TTC549 (cell line): ENCODE measurements around the gene SCN5A.

ENCODE experiments used
- FAIRE-seq: peaks from 2 replicates; lab custom pipeline; 2012; peaks lifted over from hg19 to GRCh38; lab: Jason Lieb, UNC

SCN5A gene

DNA sequence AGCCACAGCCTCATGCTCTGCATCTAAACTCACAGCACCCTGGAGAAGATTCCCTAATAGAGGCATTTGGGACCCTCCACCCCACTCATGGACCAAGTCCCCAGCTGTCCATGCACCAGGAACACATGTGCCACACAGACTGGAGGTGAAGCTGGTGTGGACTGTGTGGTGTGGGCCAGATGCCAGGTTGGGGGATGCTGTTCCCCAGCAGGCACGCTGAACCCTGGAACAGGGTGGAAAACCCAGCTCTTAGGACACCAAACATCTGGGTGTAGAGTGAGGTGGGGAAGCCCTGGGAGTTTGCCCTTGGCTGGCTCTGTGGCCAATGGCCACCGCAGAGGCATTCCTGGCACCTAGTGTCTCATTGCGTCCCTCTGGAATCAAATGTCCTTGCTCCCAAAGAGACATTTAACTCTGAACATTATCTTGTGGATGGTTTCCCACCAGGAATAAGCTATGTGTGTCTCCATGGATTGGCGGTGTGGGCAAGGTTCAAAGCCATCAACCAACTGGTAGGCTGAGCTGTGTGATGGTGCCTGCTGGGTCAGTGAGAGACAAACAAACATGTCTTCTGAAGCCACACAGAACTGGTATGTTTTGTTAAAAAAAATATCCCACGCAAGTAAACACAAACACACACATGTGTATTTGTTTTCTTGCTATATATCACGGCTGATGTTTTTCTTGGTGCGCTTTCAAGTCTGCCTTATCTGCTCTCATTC lies 88.3 kb downstream of the SCN5A start:
- FAIRE-seq: no peak

- FAIRE-seq: no peak
These were observed 89.2 kb downstream of the SCN5A start for GRCh38 chr3:38560284-38560683.

GRCh38 chr3:38558864-38559263 lies 90.6 kb downstream of the SCN5A start:
- no peak for FAIRE-seq

DNA sequence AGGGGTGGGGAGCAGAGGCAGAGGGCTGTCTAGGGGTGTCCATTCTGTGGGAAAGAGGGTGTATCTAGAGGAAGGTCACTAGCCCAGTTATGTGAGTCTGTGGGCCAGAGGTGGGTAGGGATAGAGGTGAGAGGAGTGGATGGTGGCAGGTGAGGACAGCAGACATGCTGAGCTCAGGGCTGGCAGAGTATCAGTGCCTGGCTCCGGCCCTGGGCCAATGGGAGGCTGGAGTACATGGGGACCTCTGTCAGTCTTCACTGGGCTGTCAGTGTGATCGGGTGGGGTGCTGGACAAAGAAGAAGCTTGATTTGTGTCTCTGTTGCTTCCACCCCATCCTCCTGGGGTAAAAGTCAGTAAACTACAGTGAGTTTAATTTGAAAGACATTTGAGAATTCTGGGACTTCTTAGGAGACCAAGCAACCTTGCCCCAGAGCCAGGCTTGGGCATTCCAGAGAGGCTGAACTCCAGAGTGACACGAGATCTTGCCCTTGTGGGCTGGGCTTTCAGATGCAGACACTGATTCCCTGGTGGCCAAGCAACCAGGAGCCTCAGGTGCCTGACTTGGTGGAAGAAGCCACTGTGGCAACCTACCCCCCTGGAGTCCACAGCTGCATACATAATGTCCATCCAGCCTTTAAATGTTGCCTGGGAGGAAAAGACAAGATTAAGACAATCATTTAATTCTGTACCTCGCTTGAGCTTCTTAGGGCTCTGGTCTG lies 92.7 kb downstream of the SCN5A start:
- no peak for FAIRE-seq

- FAIRE-seq: no peak
These were observed 93.6 kb downstream of the SCN5A start for GRCh38 chr3:38555926-38556325.

- no peak for FAIRE-seq
These were observed 94.2 kb downstream of the SCN5A start for GRCh38 chr3:38555149-38555840.

DNA sequence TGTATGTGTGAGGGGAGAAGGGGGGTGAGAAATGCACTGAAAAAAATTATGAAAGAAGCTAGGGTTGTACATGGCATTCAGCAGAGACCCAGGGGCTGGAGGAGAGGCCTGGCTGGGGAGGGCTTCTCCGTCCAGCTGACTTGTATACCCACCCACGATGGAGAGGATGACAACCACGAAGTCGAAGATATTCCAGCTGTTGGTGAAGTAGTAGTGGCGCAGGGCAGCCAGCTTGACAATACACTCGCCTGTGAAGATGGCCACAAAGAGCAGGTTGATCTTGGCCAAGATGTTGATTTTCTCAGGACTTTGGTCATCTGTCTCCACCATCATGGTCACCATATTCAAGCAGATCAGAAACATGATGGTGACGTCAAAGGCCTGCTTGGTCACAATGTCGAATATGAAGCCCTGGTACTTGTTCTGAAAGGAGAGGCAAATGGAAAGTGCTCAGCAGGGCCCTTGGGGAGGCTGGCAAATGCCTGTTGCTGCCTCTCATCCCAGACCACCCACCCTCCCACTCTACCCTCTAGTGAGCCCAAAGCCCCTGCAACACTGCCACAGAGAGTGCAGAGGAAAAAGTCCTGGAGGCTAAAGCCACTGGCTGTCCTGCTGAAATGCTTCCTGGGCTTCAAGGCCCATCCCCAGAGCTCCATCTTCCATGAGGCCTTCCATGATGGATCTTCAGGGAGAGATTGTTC lies 95.2 kb downstream of the SCN5A start:
- no peak for FAIRE-seq

GRCh38 chr3:38553071-38553470 lies 96.4 kb downstream of the SCN5A start:
- no peak for FAIRE-seq

DNA sequence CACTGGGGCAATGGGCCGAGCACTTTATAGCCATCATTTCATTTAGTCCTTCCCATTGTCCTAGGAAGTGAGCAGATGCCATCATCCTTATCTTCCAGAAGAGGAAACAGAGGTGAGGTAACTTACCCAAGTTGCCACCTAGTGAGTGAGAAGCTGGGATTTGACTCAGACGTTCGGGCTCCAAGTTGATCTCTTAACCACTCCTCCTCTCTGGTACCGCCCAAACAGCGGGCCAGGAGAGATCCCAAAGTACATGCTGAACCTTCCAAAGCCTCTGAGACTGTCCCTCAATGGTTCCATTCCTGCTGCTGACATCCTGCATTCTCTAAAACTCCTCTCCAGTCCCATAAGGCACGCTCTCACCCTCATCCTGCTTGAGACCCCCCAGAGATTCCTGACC lies 97.1 kb downstream of the SCN5A start:
- no peak for FAIRE-seq

DNA sequence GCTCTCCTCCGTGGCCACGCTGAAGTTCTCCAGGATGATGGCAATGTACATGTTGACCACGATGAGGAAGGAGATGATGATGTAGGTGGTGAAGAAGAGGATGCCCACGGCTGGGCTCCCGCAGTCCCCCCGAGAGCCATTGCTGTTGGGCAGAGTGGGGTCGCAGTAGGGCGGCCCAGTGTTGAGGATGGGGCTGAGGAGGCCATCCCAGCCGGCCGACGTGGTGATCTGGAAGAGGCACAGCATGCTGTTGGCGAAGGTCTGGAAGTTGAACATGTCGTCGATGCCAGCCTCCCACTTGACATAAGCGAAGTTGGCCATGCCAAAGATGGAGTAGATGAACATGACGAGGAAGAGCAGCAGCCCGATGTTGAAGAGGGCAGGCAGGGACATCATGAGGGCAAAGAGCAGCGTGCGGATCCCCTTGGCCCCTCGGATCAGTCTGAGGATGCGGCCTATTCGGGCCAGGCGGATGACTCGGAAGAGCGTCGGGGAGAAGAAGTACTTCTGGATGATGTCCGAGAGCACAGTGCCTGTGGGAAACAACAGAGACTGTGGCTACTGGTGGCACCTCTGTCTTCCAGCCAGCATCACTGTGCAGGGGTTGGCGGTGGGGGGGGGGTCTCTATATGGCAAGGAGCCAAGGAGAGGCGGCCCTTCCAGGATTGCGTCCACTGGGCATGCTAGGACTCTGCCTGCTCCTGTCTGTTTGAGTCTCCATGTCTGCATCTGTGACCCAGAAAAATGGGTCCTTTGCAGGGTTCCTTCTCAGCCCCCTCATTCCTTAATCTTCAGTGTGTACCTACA lies 98.3 kb downstream of the SCN5A start:
- no peak for FAIRE-seq

GRCh38 chr3:38549957-38550840 lies 99.3 kb downstream of the SCN5A start:
- FAIRE-seq: no peak

DNA sequence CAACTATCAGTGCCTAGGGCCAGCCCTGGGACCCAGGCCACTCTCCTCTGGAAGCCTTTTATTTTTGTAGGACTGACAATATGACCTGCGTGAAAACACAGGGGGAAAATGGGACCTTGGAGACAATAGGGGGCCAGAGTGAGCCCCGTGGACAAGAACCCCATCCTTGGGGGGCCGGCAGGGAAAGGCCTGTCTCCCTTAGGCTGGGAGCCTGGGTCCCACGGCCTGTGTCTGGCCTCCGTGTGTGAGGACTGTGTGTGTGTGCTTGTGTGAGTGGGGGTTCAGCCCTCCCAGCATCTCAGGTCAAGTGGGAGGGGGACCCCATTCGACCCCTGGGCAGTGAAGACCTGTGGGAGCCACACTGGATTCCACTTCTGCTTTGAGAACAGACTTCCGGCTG lies 100.0 kb downstream of the SCN5A start:
- FAIRE-seq: no peak

- no peak for FAIRE-seq
These were observed 100.4 kb downstream of the SCN5A start for GRCh38 chr3:38549082-38549481.

- FAIRE-seq: no peak
These were observed 101.1 kb downstream of the SCN5A start for GRCh38 chr3:38548154-38548931.

- FAIRE-seq: no peak
These were observed 103.5 kb downstream of the SCN5A start for GRCh38 chr3:38545983-38546382.

- no peak for FAIRE-seq
These were observed 103.9 kb downstream of the SCN5A start for GRCh38 chr3:38545550-38545949.

- FAIRE-seq: no peak
These were observed 104.6 kb downstream of the SCN5A start for GRCh38 chr3:38544926-38545325.

DNA sequence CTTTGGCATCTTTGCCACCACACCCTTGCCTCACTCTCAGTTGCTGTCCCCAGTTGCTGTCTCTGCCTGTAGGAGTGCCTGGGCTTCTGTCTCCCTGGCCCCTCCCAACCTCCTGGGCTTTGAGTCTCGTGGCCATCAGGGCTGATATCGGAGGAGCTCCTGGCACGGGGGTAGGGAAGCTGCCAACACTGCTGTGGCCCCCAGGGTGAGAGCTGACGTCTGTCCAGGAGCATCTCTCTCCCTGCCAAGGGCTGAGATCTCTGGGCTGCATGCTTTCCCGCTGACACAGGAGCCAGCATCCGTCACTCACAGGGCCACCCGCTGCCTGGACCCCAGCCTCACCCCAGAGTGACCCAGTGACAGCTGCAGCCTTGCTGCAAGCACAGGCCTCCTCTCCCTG lies 105.9 kb downstream of the SCN5A start:
- no peak for FAIRE-seq

- no peak for FAIRE-seq
These were observed 106.8 kb downstream of the SCN5A start for GRCh38 chr3:38542401-38543298.
